Measurements from ENCODE around the gene CD83.

CD83 gene

GRCh38 chr6:14121936-14122344 is 4.4 kb downstream of the CD83 start:
- Histone ChIP-seq H3K9me3 (ENCODE audit: control insufficient read depth, low read length) (no peaks in the 10 kb centered on the region), H3K4me1 (ENCODE audit: control insufficient read depth, insufficient read depth, low read length) (no peaks in the 10 kb centered on the region), H3K27me3 (ENCODE audit: control insufficient read depth, insufficient read depth, low read length, poor library complexity, severe bottlenecking) (peaks cover 20% of the 10 kb centered on the region), H3K4me3 (ENCODE audit: insufficient read depth, low read depth, low read length) (no peak overlapping the region), H3K36me3 (ENCODE audit: control insufficient read depth, insufficient read depth, low read length) (no peaks in the 10 kb centered on the region), H3K27ac (ENCODE audit: insufficient read depth, low read depth, low read length, poor library complexity, severe bottlenecking) (no peak overlapping the region)
- WGBS, 2 experiments, result 91 to 96% methylated on average over 4 of the region's 4 CpGs

- Histone ChIP-seq H3K9me3 (ENCODE audit: control insufficient read depth, low read length) (no peaks in the 10 kb centered on the region), H3K4me3 (ENCODE audit: insufficient read depth, low read depth, low read length) (no peak overlapping the region), H3K4me1 (ENCODE audit: control insufficient read depth, insufficient read depth, low read length) (no peaks in the 10 kb centered on the region), H3K27me3 (ENCODE audit: control insufficient read depth, insufficient read depth, low read length, poor library complexity, severe bottlenecking) (peaks cover 7% of the 10 kb centered on the region), H3K27ac (ENCODE audit: insufficient read depth, low read depth, low read length, poor library complexity, severe bottlenecking) (no peak overlapping the region), H3K36me3 (ENCODE audit: control insufficient read depth, insufficient read depth, low read length) (no peaks in the 10 kb centered on the region)
- WGBS, 2 experiments, result 92 to 93% methylated on average over 6 of the region's 6 CpGs
These were observed 6.0 kb downstream of the CD83 start for GRCh38 chr6:14123386-14124111.

DNA sequence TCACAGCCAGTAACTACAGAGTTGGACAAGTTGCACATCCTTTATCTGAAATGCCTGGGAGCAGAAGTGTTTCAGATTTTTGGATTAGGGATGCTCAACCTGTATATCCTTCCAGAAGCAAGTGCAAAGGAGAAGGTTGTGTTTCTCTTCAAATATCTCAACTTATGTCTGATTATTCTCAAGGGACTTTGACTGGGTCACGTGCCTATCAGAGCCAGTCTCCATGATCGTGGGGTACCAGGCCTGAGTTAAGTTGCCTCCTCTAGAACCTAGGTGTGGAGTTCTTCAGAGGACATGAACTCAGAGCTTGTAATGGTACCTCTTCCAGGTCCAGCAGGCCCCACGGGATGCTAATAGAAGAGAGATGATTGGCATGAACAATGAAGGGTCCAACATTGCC is 7.8 kb downstream of the CD83 start:
- WGBS, 2 experiments, result 77 to 83% methylated on average over 3 of the region's 3 CpGs

GRCh38 chr6:14126191-14126590 is 8.6 kb downstream of the CD83 start:
- H3K27me3 ChIP-seq (ENCODE audit: control insufficient read depth, insufficient read depth, low read length, poor library complexity, severe bottlenecking), result no peaks in the 10 kb centered on the region
- H3K4me1 ChIP-seq (ENCODE audit: control insufficient read depth, insufficient read depth, low read length), result no peaks in the 10 kb centered on the region
- no peaks in the 10 kb centered on the region for H3K9me3 ChIP-seq (ENCODE audit: control insufficient read depth, low read length)
- 91 to 98% methylated on average over 3 to 5 of the region's 5 CpGs for WGBS, 2 experiments
- H3K27ac ChIP-seq (ENCODE audit: insufficient read depth, low read depth, low read length, poor library complexity, severe bottlenecking), result no peak overlapping the region
- H3K36me3 ChIP-seq (ENCODE audit: control insufficient read depth, insufficient read depth, low read length), result no peaks in the 10 kb centered on the region
- H3K4me3 ChIP-seq (ENCODE audit: insufficient read depth, low read depth, low read length), result no peak overlapping the region

More for the DNA sequence above, 7.8 kb downstream of the CD83 start:
- Histone ChIP-seq H3K27me3 (ENCODE audit: control insufficient read depth, insufficient read depth, low read length, poor library complexity, severe bottlenecking) (no peaks in the 10 kb centered on the region), H3K27ac (ENCODE audit: insufficient read depth, low read depth, low read length, poor library complexity, severe bottlenecking) (no peak overlapping the region), H3K9me3 (ENCODE audit: control insufficient read depth, low read length) (no peaks in the 10 kb centered on the region), H3K36me3 (ENCODE audit: control insufficient read depth, insufficient read depth, low read length) (no peaks in the 10 kb centered on the region), H3K4me1 (ENCODE audit: control insufficient read depth, insufficient read depth, low read length) (no peaks in the 10 kb centered on the region), H3K4me3 (ENCODE audit: insufficient read depth, low read depth, low read length) (no peak overlapping the region)

GRCh38 chr6:14127611-14128010 is 10.0 kb downstream of the CD83 start:
- WGBS, 2 experiments, result 88 to 91% methylated on average over 3 of the region's 3 CpGs
- Histone ChIP-seq H3K27me3 (ENCODE audit: control insufficient read depth, insufficient read depth, low read length, poor library complexity, severe bottlenecking) (no peaks in the 10 kb centered on the region), H3K36me3 (ENCODE audit: control insufficient read depth, insufficient read depth, low read length) (no peaks in the 10 kb centered on the region), H3K4me3 (ENCODE audit: insufficient read depth, low read depth, low read length) (no peak overlapping the region), H3K9me3 (ENCODE audit: control insufficient read depth, low read length) (no peaks in the 10 kb centered on the region), H3K4me1 (ENCODE audit: control insufficient read depth, insufficient read depth, low read length) (no peaks in the 10 kb centered on the region), H3K27ac (ENCODE audit: insufficient read depth, low read depth, low read length, poor library complexity, severe bottlenecking) (no peak overlapping the region)

- Histone ChIP-seq H3K27me3 (ENCODE audit: control insufficient read depth, insufficient read depth, low read length, poor library complexity, severe bottlenecking) (no peaks in the 10 kb centered on the region), H3K4me1 (ENCODE audit: control insufficient read depth, insufficient read depth, low read length) (no peaks in the 10 kb centered on the region), H3K4me3 (ENCODE audit: insufficient read depth, low read depth, low read length) (no peak overlapping the region), H3K36me3 (ENCODE audit: control insufficient read depth, insufficient read depth, low read length) (no peaks in the 10 kb centered on the region), H3K27ac (ENCODE audit: insufficient read depth, low read depth, low read length, poor library complexity, severe bottlenecking) (no peak overlapping the region), H3K9me3 (ENCODE audit: control insufficient read depth, low read length) (no peaks in the 10 kb centered on the region)
- 52 to 72% methylated on average over 4 of the region's 4 CpGs for WGBS, 2 experiments
These were observed 10.4 kb downstream of the CD83 start for GRCh38 chr6:14128012-14128411.

GRCh38 chr6:14128746-14129145 is 11.2 kb downstream of the CD83 start:
- Histone ChIP-seq H3K36me3 (ENCODE audit: control insufficient read depth, insufficient read depth, low read length) (no peaks in the 10 kb centered on the region), H3K4me3 (ENCODE audit: insufficient read depth, low read depth, low read length) (no peak overlapping the region), H3K27me3 (ENCODE audit: control insufficient read depth, insufficient read depth, low read length, poor library complexity, severe bottlenecking) (no peaks in the 10 kb centered on the region), H3K4me1 (ENCODE audit: control insufficient read depth, insufficient read depth, low read length) (no peaks in the 10 kb centered on the region), H3K9me3 (ENCODE audit: control insufficient read depth, low read length) (no peaks in the 10 kb centered on the region), H3K27ac (ENCODE audit: insufficient read depth, low read depth, low read length, poor library complexity, severe bottlenecking) (no peak overlapping the region)
- WGBS, 2 experiments, result 43 to 61% methylated on average over 4 of the region's 4 CpGs

- Histone ChIP-seq H3K36me3 (ENCODE audit: control insufficient read depth, insufficient read depth, low read length) (no peaks in the 10 kb centered on the region), H3K4me3 (ENCODE audit: insufficient read depth, low read depth, low read length) (no peak overlapping the region), H3K27me3 (ENCODE audit: control insufficient read depth, insufficient read depth, low read length, poor library complexity, severe bottlenecking) (no peaks in the 10 kb centered on the region), H3K9me3 (ENCODE audit: control insufficient read depth, low read length) (no peaks in the 10 kb centered on the region), H3K27ac (ENCODE audit: insufficient read depth, low read depth, low read length, poor library complexity, severe bottlenecking) (no peak overlapping the region), H3K4me1 (ENCODE audit: control insufficient read depth, insufficient read depth, low read length) (no peaks in the 10 kb centered on the region)
- 24 to 31% methylated on average over 7 of the region's 7 CpGs for WGBS, 2 experiments
These were observed 12.0 kb downstream of the CD83 start for GRCh38 chr6:14129575-14129974.

DNA sequence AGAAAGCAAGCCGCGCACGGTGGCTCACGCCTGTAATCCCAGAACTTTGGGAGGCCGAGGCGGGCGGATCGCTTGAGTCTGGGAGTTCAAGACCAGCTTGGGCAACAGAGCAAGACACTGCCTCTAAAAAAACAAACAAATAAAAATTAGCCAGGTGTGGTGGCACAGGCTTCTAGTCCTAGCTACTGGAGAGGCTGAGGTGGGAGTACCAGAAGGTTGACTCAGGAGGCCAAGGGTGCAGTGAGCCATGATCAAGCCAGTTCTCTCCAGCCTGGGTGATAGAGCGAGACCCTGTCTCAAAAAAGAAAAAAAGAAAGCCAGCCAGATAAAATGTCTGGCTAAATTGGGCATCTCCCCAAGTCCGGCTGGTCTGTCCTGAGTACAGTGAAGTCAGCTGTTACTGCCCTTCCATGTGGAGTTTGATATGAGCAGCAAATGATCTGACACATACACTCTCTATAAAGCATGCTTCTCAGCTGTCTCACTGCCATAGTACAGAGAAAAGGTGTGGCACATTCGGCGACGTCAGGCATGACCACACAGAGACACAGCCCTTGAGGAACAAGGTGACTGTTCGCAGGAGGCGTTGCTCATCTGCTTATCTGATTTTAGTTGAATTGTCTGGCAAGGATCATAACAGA is 13.0 kb downstream of the CD83 start:
- Histone ChIP-seq H3K9me3 (ENCODE audit: control insufficient read depth, low read length) (no peaks in the 10 kb centered on the region), H3K4me3 (ENCODE audit: insufficient read depth, low read depth, low read length) (no peak overlapping the region), H3K4me1 (ENCODE audit: control insufficient read depth, insufficient read depth, low read length) (no peaks in the 10 kb centered on the region), H3K27me3 (ENCODE audit: control insufficient read depth, insufficient read depth, low read length, poor library complexity, severe bottlenecking) (no peaks in the 10 kb centered on the region), H3K36me3 (ENCODE audit: control insufficient read depth, insufficient read depth, low read length) (no peaks in the 10 kb centered on the region), H3K27ac (ENCODE audit: insufficient read depth, low read depth, low read length, poor library complexity, severe bottlenecking) (no peak overlapping the region)
- WGBS, 2 experiments, result 93 to 95% methylated on average over 15 of the region's 15 CpGs

- Histone ChIP-seq H3K9me3 (ENCODE audit: control insufficient read depth, low read length) (no peaks in the 10 kb centered on the region), H3K4me1 (ENCODE audit: control insufficient read depth, insufficient read depth, low read length) (no peaks in the 10 kb centered on the region), H3K4me3 (ENCODE audit: insufficient read depth, low read depth, low read length) (no peak overlapping the region), H3K27ac (ENCODE audit: insufficient read depth, low read depth, low read length, poor library complexity, severe bottlenecking) (no peak overlapping the region), H3K36me3 (ENCODE audit: control insufficient read depth, insufficient read depth, low read length) (no peaks in the 10 kb centered on the region), H3K27me3 (ENCODE audit: control insufficient read depth, insufficient read depth, low read length, poor library complexity, severe bottlenecking) (no peaks in the 10 kb centered on the region)
- 93 to 94% methylated on average over 7 of the region's 7 CpGs for WGBS, 2 experiments
These were observed 14.0 kb downstream of the CD83 start for GRCh38 chr6:14131579-14131978.

All from ectodermal cell (in vitro differentiated cells).